IMR-90 (cell line): Measurements from ENCODE around the gene GPR62.

ENCODE experiments used
- CEBPB ChIP-seq: IDR thresholded peaks from 2 replicates; pipeline ENCODE4 v1.6.1; 2012; ENCODE audit warnings: low read depth, low read length, improper control_type of control experiment
- FOS ChIP-seq: fragments of 150-350 bp; IDR thresholded peaks from 2 replicates; pipeline ENCODE4 v1.6.1; 2016; ENCODE audit warnings: low read depth, low read length
- MAFK ChIP-seq: IDR thresholded peaks from 2 replicates; pipeline ENCODE4 v1.6.1; 2012; ENCODE audit warnings: low read depth, low read length, improper control_type of control experiment
- POLR2A ChIP-seq: IDR thresholded peaks from 2 replicates; pipeline ENCODE4 v1.6.1; 2012; ENCODE audit warnings: mild to moderate bottlenecking, low read depth, low read length
- RAD21 ChIP-seq: IDR thresholded peaks from 2 replicates; pipeline ENCODE4 v1.6.1; 2012; ENCODE audit warnings: low read length, improper control_type of control experiment
- RFX5 ChIP-seq: IDR thresholded peaks from 2 replicates; pipeline ENCODE4 v1.8.0; 2012; ENCODE audit warnings: low read depth, mild to moderate bottlenecking, low read length, moderate library complexity
- SMC3 ChIP-seq: fragments of 150-350 bp; IDR thresholded peaks from 2 replicates; pipeline ENCODE4 v1.6.1; 2016; ENCODE audit warnings: low read depth, mild to moderate bottlenecking, antibody characterized with exemption, low read length, moderate library complexity
- TF ChIP-seq, protein P1 (sequence below): conservative IDR thresholded peaks from 2 replicates; pipeline ENCODE4 v1.5.1; 2012; ENCODE audit warnings: mild to moderate bottlenecking, low read depth, low read length, improper control_type of control experiment
- TF ChIP-seq, protein P2 (sequence below): fragments of 150-350 bp; IDR thresholded peaks from 2 replicates; pipeline ENCODE4 v1.6.1; 2016; ENCODE audit warnings: low read depth, mild to moderate bottlenecking, low read length, moderate library complexity, borderline replicate concordance

DNA sequence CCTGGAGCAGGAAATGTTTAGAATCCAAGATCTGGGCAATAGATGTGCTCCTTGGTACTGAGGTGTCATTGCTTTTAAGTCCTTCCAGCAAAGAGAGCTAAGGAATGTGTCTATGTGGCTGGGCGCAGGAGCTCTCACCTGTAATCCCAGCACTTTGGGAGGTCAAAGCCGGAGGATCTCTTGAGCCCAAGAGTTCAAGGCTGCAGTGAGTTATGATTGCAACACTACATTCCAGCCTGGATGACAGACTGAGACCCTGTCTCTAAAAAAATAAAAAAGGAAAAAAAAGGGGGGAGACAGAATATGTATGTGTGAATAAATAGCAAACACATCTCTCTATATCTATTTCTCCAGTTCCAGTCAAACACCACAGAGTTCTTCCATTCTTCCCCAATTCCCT, 4.3 kb upstream of the GPR62 start:
- TF ChIP-seq, protein P1, sequence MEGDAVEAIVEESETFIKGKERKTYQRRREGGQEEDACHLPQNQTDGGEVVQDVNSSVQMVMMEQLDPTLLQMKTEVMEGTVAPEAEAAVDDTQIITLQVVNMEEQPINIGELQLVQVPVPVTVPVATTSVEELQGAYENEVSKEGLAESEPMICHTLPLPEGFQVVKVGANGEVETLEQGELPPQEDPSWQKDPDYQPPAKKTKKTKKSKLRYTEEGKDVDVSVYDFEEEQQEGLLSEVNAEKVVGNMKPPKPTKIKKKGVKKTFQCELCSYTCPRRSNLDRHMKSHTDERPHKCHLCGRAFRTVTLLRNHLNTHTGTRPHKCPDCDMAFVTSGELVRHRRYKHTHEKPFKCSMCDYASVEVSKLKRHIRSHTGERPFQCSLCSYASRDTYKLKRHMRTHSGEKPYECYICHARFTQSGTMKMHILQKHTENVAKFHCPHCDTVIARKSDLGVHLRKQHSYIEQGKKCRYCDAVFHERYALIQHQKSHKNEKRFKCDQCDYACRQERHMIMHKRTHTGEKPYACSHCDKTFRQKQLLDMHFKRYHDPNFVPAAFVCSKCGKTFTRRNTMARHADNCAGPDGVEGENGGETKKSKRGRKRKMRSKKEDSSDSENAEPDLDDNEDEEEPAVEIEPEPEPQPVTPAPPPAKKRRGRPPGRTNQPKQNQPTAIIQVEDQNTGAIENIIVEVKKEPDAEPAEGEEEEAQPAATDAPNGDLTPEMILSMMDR: no peak
- no peak for TF ChIP-seq FOS
- TF ChIP-seq RFX5: no peak
- TF ChIP-seq CEBPB: no peak
- TF ChIP-seq MAFK: no peak
- TF ChIP-seq POLR2A: no peak
- TF ChIP-seq RAD21: no peak
- TF ChIP-seq, protein P2, sequence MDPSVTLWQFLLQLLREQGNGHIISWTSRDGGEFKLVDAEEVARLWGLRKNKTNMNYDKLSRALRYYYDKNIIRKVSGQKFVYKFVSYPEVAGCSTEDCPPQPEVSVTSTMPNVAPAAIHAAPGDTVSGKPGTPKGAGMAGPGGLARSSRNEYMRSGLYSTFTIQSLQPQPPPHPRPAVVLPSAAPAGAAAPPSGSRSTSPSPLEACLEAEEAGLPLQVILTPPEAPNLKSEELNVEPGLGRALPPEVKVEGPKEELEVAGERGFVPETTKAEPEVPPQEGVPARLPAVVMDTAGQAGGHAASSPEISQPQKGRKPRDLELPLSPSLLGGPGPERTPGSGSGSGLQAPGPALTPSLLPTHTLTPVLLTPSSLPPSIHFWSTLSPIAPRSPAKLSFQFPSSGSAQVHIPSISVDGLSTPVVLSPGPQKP: no peak
- TF ChIP-seq SMC3: no peak
